MM.1S (cell line): ENCODE data around the gene NF2.

Source experiments
- DNase-seq: peaks from one replicate; pipeline ENCODE4 v3.0.0-alpha.2; 2015
- H2AFZ ChIP-seq: fragments of 300-600 bp; sonication (generic); 2 replicates; pipeline ENCODE4 v1.6.0; 2016; ENCODE audit warnings: antibody characterized with exemption, low read length
- H3F3A ChIP-seq: fragments of 300-600 bp; sonication (generic); 2 replicates; pipeline ENCODE4 v1.6.1; 2016; ENCODE audit warnings: mild to moderate bottlenecking, antibody characterized with exemption, low read length, moderate library complexity, mixed read lengths; ENCODE audit not compliant: insufficient read depth
- H3K27ac ChIP-seq: fragments of 300-600 bp; sonication (generic); 2 replicates; pipeline ENCODE4 v1.5.1; 2016; ENCODE audit warnings: mild to moderate bottlenecking, low read length
- H3K27me3 ChIP-seq: fragments of 300-600 bp; sonication (generic); replicated peaks from 2 replicates; pipeline ENCODE4 v1.6.0; 2016; ENCODE audit warnings: low read length; ENCODE audit not compliant: insufficient read depth
- H3K36me3 ChIP-seq: fragments of 300-600 bp; sonication (generic); replicated peaks from 2 replicates; pipeline ENCODE4 v1.6.1; 2016; ENCODE audit warnings: mild to moderate bottlenecking, low read length, mixed read lengths; ENCODE audit not compliant: insufficient read depth
- H3K4me1 ChIP-seq: fragments of 300-600 bp; sonication (generic); 2 replicates; pipeline ENCODE4 v1.6.1; 2016; ENCODE audit warnings: low read length, mixed read lengths
- H3K4me2 ChIP-seq: fragments of 300-600 bp; sonication (generic); 2 replicates; pipeline ENCODE4 v1.6.0; 2016; ENCODE audit warnings: low read depth, low read length
- H3K4me3 ChIP-seq: fragments of 300-600 bp; sonication (generic); 2 replicates; pipeline ENCODE4 v1.5.1; 2016; ENCODE audit warnings: low read length, mixed read lengths
- H3K79me2 ChIP-seq: fragments of 300-600 bp; sonication (generic); 2 replicates; pipeline ENCODE4 v1.6.1; 2016; ENCODE audit warnings: mixed run types, low read length, mixed read lengths
- H3K9ac ChIP-seq: fragments of 300-600 bp; sonication (generic); 2 replicates; pipeline ENCODE4 v1.6.1; 2016; ENCODE audit warnings: low read length, mixed read lengths
- H3K9me2 ChIP-seq: fragments of 300-600 bp; sonication (generic); replicated peaks from 2 replicates; pipeline ENCODE4 v1.6.1; 2016; ENCODE audit warnings: mild to moderate bottlenecking, low read length, mixed read lengths; ENCODE audit not compliant: insufficient read depth
- H3K9me3 ChIP-seq: fragments of 300-600 bp; sonication (generic); replicated peaks from 2 replicates; pipeline ENCODE4 v1.6.1; 2016; ENCODE audit warnings: mild to moderate bottlenecking, low read length, mixed read lengths; ENCODE audit not compliant: insufficient read depth
- H4K20me1 ChIP-seq: fragments of 300-600 bp; sonication (generic); 2 replicates; pipeline ENCODE4 v1.6.1; 2016; ENCODE audit warnings: mild to moderate bottlenecking, low read length, moderate library complexity, mixed read lengths; ENCODE audit not compliant: insufficient read depth
- CTCF ChIP-seq: fragments of 300-600 bp; sonication (generic); IDR thresholded peaks from 2 replicates; pipeline ENCODE4 v1.5.1; 2016; ENCODE audit warnings: antibody characterized with exemption, low read length, mixed read lengths
- EZH2 ChIP-seq: fragments of 300-600 bp; sonication (generic); optimal IDR thresholded peaks from 2 replicates; pipeline ENCODE3; 2017; ENCODE audit warnings: low read depth, mild to moderate bottlenecking, antibody characterized with exemption, low read length, mixed read lengths
- EZH2phosphoT487 ChIP-seq: fragments of 300-600 bp; sonication (generic); IDR thresholded peaks from 2 replicates; pipeline ENCODE4 v1.6.1; 2018; ENCODE audit warnings: antibody characterized with exemption, low read length

NF2 gene

GRCh38 chr22:29663180-29663821, 59.9 kb downstream of the NF2 start:
- Histone ChIP-seq H4K20me1 (no peaks in the 10 kb centered on the region), H3F3A (no peaks in the 10 kb centered on the region), H3K27me3 (no peaks in the 10 kb centered on the region), H3K27ac (no peak overlapping the region), H3K4me3 (no peak overlapping the region), H3K36me3 (no peaks in the 10 kb centered on the region; the same call in 1 of the 2 replicates), H2AFZ (no peak overlapping the region), H3K4me1 (no peaks in the 10 kb centered on the region), H3K9me3 (no peaks in the 10 kb centered on the region), H3K4me2 (no peak overlapping the region), H3K9me2 (no peaks in the 10 kb centered on the region), H3K79me2 (no peaks in the 10 kb centered on the region), H3K9ac (no peak overlapping the region)
- no peak for TF ChIP-seq EZH2
- TF ChIP-seq CTCF, result no peak
- TF ChIP-seq EZH2phosphoT487, result no peak
- DNase-seq, result no peak

DNA sequence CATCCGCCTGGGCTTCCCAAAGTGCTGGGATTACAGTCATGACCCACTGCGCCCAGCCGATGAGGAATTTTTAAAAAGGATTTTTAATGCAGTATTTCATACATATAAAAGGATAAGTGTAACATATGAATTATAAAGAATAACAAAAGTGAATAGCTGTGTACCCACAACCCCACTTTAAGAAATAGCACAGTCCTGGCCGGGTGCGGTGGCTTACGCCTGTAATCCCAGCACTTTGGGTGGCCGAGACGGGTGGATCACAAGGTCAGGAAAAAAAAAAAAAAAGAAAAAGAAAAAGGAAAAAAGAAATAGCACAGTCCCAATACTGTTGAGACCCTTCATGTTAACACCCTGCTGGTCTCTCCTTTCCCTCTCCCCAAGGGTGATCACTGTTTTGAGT, 62.1 kb downstream of the NF2 start:
- Histone ChIP-seq H3K4me1 (no peaks in the 10 kb centered on the region), H3K4me2 (no peak overlapping the region), H3K4me3 (no peak overlapping the region), H2AFZ (no peak overlapping the region), H3K9me3 (no peaks in the 10 kb centered on the region), H3K79me2 (no peaks in the 10 kb centered on the region), H3K9ac (no peak overlapping the region), H4K20me1 (no peaks in the 10 kb centered on the region), H3F3A (no peaks in the 10 kb centered on the region), H3K27ac (no peak overlapping the region), H3K27me3 (no peaks in the 10 kb centered on the region), H3K36me3 (peaks cover 5% of the 10 kb centered on the region; the same call in 1 of the 2 replicates), H3K9me2 (no peaks in the 10 kb centered on the region)
- DNase-seq, result no peak
- TF ChIP-seq EZH2 (no peak), EZH2phosphoT487 (no peak), CTCF (no peak)

DNA sequence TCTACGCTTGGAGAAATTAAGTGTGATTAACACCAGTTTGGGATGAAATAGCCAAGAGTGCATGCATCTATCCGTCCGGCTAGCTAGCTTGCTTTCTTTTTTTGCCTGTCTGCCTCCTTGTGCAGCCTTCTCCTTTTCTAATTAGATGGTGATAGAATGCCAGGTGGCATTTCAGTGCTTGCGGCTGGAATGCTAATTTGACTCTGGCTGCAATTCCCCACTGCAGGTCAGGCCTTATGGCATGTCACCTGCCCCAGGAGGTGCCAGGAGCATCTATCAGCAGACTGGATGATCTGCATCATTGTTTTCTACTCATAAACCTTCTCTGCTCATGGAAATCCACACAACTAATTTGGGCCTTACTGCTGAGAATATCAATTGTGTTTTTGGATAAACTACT, 65.2 kb downstream of the NF2 start:
- H3K9me3 ChIP-seq, result no peaks in the 10 kb centered on the region
- H3K27me3 ChIP-seq, result no peaks in the 10 kb centered on the region
- H3K9me2 ChIP-seq, result no peaks in the 10 kb centered on the region
- no peak for DNase-seq
- no peaks in the 10 kb centered on the region for H3K79me2 ChIP-seq
- H3F3A ChIP-seq, result no peaks in the 10 kb centered on the region
- no peak overlapping the region for H3K4me3 ChIP-seq
- H3K4me1 ChIP-seq, result no peaks in the 10 kb centered on the region
- H4K20me1 ChIP-seq, result no peaks in the 10 kb centered on the region
- no peak overlapping the region for H3K27ac ChIP-seq
- peaks cover 5% of the 10 kb centered on the region; the same call in 1 of the 2 replicates for H3K36me3 ChIP-seq
- no peak overlapping the region for H3K9ac ChIP-seq
- H2AFZ ChIP-seq, result no peak overlapping the region
- TF ChIP-seq CTCF, result no peak
- TF ChIP-seq EZH2phosphoT487, result no peak
- TF ChIP-seq EZH2, result no peak
- H3K4me2 ChIP-seq, result no peak overlapping the region
